ENCODE measurements around the gene TCP10L.

- no peak for TF ChIP-seq ZNF274 (IDR thresholded peaks at IDR 0.05; ENCODE audit: low read depth, low read length)
- TF ChIP-seq SUZ12 (IDR thresholded peaks at IDR 0.05; ENCODE audit: extremely low read depth, insufficient read depth, insufficient read length): no peak
Observed at GRCh38 chr21:32578107-32578691, 7.1 kb downstream of the TCP10L start.

Data from NT2/D1 (cell line).